GM19467 (cell line): ENCODE data around the gene TAPBP.

Experiments used
- ATAC-seq: cut with Tn5 transposase; IDR thresholded peaks from one replicate; pipeline ENCODE4 v1.9.1; 2021; ENCODE audit warnings: mild to moderate bottlenecking, moderate library complexity; ENCODE audit not compliant: unreplicated experiment

The TAPBP gene

DNA sequence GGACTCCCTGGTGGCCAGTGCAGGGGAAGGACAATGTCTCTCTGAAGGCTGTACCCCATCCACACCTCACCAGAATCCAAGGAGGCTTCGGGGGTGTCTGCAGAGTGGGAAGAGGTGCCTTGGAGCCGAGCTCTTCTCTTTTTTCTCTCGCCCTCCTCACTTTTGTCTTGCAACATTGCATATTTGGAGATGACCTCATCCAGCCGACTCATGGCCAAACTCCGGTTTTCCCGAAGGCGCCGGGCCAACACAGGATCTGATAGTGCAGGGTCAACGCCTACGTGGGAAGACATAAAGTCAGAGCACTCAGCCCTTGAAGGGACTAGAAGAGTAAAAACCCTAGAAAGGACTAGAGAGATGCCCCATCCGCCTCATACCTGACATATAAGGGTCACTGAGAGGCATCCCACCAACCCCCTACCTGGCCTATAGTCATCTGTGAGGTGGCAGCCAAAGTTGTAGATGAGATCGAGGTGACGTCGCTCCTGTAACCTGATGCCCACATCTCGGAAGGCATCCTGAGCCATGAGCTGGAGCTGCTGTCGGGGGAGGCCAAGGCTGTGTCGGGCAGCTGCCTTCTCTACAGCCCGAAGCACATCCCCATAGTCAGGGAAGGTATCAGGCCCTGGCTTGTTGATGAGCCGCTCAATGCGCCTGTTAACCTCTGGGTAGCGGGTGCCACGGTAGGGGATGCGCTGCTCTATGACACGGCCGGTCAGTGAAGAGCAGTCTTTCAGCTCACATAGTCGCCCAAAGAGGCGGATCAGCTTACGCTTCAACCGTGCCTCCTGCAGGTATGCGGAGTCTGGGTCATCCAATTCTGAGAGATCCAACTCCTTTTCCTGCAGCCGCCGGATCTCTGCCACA, 6.7 kb upstream of the TAPBP start:
- no peak for ATAC-seq

DNA sequence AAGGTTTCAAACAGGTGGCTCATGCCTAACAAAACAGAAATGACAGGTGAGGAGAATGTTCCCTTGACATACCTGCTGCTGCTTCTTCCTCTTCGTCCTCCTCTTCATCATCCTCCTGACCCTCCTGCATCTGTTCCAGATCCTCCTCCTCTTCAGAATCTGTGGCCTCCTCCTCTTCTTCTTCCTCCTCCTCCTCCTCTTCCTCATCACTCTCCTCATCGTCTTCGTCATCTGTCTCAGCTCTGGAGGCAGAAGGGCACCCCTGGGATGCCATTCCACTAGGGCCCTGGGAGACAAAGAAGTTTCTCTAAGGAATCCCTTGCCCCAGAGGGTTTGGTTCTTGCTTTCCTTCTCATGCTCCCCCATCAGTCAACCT, 6.0 kb upstream of the TAPBP start:
- no peak for ATAC-seq

DNA sequence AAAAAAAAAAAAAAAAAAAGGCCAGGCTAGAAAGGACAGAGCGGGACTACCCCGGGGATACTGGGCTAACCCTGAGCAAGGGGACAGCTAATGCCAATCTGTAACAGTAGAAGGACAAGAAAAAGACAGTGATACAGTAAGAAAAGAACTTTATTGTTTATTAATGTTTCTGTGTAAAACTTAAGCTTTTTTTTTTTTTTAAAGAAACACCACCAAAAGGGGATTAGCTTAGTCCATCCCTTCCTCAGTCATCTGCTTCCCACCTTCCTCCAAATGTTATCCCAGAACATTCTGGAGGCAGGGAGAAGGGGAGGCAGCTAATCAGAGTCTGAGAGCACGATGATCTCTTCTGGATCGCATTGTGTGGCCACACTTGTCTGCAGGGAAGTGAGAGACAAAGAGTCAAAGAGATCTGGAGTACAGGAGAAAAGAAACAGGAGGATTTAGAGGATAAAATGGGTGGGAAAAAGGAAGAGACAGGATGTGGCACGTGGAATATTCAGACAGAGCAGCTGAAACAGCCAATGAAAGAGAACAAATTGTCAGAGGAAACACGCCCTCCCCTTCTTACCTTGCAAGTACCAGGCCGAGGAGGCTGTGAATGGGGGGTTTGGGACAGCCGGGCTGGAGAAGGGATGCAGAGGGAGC, 4.7 kb upstream of the TAPBP start:
- ATAC-seq: no peak

DNA sequence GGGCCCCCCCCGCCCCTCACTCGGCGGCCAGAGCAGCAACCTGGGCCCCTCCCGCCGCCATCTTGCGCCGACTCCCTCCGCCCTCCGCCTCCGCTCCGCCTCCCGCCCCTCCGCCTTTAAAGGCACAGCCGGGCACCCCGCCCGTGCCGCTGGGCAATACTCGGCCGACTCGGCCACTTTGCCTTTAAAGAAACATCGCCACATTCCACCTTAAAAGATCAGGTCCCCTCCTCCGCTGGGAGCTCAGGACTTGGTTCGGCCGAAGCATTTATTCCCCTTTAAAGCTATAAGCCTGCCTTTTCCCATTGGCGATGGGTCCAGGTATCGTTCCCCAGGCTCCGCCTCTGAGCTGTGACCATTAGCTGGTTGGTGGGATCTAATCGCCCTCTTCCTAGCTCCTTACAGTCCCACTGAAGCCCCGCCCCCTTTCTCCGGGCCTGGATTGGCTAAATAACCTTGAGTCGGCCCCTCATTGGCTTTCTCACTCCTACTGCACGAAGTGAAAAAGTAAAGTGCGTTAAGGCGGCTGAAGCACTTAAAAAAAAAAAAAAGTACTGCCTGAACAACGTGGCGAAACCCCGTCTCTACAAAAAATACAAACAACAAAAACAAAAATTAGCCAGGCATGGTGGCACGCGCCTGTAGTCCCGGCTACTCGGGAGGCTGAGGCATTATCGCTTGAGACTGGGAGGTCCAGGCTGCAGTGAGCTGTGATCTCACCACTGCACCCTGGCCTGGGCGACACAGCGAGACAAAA, 4.0 kb upstream of the TAPBP start, which contains the start of gene ZBTB22:
Gene ZBTB22, minus strand, starts transcription at position 76 of the 757 bp plus-strand sequence. CDS start 828 bp downstream, outside the sequence.
- ATAC-seq: peak; percentile 44

DNA sequence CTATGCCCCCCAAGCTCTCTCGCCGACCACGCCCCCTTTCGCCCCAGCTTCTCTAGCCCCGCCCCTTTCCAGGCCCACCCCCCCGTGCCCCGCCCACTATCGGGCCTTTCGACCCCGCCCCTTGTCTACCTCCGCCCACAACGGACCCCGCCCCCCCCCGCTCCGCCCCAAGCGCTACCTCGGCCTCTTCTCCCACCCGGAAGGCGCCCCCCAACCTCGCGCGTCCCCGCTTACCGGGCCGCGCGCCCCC, 3.5 kb upstream of the TAPBP start:
- ATAC-seq: no peak

DNA sequence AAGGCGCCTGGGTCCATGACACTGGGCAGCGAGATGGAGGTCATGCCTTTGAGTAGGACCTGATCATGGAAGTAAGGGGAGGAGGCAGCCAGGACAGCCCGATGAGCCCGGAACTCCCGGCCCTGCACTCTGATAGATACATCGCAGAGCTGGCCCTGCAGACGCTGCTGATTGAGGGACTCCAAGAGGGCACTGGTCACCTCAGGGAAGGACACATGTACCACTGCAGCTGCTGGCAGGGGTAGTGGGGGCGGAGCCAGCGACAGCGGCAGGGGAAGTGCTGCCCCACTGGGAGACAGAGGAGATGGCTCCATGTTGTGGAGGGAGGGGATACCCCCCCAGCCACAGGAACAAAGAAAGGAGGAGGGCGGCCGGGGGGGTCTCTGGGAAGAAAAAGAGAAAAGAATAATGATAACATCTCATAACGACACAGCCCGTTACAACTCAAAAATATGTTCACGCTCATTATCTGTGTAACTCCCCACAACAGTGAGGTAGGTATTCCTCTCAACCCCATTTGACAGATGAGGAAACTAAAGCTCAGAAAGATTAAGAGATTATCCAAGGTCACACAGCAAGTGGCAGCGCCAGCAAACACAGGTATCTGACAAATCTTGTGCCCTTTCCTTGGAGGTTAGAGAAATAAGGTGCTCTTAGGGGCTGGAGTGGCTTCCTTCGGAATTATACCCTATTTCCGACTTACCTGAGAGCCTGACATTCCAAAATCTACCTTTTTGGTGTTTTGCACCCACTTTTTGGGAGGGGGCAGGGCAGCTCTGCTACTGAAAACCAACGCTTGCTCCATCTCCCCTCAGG, 2.9 kb upstream of the TAPBP start:
- no peak for ATAC-seq

DNA sequence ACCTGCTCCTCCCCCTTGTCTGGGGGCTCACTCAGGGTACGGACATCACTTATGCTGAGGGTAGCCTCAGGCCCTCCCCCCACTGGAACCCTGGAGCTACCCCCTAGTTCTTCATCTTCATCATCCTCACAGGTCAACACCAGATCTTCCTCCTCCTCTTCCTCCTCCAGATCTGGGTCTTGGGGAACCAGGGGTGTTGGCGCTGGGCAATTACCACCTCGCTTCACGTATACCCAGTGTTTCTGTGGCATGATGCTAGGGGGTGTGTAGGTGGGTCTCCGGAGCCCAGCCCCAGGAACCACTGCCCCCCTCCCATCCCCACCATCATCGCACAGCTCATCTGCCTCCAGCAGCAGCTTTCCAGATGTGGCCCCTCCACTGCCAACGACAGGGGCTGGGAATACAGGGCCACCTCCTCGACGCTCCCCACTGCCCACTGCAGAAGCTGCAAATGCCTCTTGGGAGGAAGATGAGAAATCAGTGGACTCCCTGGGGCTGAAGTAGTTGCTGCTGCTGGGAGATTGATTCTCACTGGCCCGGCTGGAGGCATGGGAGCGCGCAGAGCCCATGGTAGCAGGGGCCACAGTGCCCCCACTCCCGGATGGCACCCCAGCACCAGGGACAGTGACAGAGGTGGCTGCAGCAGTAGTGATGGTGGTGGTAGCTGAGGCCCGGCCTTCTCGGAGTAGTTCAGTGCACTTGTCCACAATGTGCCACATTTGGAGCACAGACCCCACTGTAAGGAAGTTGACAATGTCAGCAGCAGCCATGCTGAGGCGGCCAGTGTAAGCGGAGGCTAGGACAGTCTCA, 2.1 kb upstream of the TAPBP start:
- no peak for ATAC-seq

DNA sequence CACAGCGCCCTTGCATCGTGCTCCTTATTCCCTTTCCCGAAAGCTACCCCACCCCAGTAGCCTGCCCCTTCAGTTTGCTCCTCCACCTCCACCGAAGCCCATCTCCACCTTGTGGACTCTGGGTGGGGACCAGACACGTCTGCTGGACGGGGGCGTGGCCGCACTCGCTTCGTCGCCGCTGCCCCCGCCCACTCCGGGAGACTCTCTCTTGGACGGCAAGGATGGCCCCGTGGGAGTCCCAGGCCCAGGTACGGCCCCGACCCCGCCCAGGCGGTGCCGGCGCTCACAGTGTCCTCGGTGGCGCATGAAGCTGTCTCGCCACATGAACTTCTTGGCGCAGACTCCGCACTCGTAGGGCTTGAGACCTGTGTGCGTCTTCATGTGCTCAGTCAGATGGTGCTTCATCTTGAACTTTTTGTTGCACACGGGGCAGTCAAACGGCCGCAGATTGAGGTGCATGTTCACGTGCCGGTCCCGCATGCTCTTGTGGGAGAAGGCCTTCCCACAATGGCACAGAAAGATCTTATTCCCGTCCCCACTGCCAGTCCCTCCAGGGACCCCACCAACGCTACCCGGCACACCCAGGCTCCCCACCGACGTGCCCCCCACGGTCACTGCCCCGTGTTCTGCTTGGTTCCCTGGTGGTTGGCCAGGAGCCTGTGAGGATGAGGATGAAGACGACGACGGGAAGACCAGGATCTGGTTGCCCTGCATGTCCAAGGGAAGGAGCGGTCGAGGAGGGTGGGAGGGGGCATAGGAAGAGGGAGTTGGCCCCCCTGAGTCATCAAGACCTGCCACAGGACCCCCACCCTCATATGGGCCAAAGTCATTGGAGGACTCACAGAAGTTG, 1.3 kb upstream of the TAPBP start:
- ATAC-seq: no peak

DNA sequence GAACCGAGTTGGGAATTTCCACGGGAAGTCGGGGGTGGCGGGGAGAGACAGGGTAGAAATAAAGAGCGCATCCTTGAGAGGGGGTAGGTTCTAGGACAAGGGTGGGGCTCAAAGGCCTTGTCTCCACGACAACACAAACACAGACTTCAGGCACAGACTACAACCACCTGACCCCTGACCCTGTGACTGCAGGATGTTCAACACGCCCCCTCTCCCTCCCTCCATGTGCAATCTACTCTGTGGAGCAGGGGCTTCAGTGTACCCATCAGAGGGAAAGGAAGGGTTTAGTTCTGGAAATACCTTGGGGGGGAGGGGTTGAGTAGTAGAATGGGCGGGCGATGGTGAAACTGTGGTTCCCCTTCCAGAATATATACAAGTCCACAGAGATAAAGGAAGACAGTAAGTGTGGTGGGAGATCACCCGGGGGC, 651 bp upstream of the TAPBP start:
- ATAC-seq: no peak

DNA sequence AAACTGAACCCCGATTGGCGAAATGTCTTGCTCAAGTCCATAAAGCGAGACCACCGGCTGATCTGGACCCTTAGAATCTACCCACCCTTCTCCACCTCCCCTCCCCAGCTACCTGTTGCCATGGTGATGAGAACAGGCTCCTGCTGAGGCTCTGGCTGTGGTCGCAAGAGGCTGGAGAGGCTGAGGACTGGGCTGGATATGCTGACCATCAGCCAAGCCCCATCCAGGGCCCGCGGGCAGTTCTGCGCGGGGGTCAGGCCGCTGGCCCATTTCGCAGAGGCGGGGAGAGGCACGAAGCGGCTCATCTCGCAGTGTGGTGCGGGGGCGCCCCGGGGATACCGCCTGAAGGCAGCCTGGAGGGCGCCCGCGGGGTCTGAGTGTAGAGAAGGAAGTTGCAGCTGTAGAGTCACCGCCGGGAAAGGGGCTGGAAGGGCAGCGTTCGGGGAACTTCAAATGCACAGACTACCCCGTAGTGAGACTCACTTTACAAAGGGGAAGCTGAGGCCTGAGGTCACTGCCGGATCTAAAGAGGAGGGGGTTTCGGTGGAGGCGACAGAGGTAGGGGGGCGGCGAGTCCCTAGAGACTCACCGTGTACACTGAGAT, 671 bp downstream of the TAPBP start:
- ATAC-seq: peak; percentile 1

DNA sequence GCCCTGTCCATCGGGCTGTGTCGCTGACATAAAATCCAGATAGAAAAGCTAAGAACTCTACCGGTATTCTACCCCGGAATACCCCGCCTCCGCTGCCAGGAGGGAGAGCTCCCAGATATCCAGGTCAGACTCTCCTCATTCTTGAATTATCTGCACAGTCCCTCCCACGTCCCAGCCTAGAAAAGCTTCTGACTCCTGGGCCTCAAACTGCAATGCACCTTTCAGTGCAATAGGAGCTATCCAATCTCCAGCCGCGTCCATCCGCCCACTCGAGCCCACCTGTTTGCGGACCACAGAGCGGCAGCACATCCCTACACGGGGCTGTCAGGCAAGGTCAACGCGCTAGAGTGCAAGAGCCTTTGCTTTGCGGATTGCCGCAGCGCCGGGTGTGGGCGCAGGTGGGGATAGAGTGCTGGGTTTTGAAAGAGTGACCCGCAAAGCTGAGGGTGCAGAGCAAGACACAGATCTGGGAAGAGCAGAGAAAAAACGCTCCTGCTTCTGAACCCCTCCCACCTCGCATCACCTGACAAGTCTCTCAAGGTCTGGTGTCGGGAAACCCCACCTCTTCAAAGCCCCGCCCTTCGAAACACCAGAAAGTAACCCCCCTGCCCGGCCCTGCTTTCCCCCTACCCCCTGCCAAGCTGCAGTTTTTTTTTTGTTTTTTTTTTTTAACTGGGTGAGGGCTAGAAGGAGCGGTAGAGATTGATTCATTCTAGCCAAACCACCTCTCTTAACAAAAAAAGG, 1.3 kb downstream of the TAPBP start:
- no peak for ATAC-seq

DNA sequence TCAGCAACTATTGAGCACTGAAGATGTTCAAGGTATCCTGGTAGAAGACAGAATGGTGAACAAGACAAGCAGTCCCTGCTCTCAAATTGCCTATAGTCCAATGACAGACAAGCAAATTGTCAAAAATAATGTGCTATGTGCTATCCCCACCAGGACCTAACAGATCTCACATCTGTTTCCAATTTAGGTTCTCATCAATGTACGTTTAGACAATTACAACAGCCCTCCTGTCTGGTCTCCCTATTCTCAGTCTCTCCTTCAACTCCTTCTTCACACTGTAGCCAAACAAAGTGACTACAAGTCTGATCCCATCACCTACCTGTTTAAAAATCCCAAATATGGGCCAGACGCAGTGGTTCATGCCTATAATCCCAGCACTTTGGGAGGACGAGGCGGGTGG, 7.5 kb downstream of the TAPBP start:
- no peak for ATAC-seq

DNA sequence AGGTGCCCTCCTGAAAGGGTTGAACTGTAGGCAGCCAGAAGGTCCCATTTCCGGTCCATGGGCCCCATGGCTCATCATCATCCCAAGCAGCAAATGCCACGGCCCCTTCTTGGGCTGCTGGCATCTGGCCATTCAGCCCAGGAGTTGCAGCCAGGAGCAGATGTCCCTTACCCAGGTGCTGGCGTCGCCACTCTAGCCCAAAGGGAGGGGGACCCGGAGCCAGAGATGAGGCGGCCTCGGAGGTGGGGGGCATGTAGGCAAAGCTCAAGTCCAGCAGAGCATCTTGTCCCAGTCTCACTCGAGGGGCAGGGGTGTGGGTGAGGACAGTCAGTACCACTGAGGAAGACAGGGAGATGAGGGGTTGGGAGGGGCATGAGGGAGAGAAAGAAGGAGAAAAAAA, 8.8 kb downstream of the TAPBP start:
- no peak for ATAC-seq

DNA sequence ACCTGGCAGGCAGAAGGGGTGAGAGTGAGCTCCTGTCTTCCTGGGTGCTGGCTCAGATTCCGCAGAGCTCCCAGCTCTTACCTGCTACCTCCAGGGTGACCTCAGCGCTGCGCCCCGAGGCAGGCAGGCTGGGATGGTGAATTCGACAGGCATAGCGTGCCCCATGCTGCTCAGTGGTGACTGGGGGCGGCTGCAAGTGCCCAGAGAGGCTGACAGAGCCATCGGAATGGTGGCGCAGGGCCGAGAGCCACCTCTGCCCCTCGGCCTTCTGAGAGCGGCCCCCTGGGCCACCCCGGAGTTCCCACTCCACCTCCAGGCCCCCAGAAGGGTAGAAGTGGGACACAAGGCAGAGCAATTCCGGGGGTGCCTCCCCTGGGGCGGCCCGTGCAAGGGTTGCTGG, 9.7 kb downstream of the TAPBP start:
- ATAC-seq: no peak

DNA sequence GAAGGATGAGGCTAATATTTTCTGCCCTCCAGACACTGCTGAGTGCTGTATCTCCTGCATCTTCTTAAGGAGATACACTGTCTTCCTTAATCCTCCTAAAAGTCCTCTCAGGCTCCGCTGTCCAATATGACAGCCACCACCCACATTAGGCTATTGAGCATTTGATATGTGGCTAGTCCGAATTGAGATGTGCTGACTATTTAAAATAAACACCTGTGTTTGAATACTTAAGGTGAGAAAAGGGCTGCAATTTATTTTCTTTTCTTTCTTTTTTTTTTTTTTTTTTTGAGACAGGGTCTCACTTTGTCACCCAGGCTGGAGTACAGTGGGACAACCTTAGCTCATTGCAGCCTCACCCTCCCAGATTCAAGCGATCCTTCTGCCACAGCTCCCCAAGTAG, 12.0 kb downstream of the TAPBP start:
- ATAC-seq: no peak

DNA sequence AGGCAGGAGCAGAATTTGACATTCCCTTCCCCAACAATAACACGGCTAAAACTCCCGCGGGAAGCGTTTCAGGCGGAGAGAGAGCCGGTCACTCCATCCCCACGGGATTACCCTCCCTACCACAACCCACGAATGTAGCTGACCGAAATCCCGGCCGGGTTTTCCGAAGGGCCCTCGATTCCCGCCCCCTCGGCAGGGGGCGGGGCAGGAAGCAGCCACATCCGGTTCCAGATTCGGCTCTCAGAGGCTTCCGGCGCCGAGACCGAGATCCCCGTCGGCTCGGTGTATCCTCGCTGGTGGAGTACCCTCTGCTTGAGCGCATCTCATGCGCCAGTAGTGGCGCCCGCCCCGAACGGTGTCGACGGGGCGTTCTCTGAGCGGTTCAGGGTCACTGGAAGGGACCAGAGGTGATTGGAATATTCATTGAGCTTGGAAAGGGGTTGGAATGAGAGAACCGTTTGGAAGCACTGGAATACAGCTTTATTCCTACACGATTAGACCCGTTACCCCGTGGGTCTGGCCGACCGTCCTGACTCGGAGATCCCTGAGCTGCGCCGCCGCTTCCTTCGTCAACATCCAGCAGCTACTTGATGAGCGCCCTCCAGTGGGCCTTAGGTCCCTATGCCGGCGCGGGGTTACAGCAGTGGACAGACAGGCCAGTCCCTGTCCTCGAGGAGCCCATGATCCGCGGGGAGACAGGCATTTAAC, 14.5 kb downstream of the TAPBP start:
- ATAC-seq: peak; percentile 66

DNA sequence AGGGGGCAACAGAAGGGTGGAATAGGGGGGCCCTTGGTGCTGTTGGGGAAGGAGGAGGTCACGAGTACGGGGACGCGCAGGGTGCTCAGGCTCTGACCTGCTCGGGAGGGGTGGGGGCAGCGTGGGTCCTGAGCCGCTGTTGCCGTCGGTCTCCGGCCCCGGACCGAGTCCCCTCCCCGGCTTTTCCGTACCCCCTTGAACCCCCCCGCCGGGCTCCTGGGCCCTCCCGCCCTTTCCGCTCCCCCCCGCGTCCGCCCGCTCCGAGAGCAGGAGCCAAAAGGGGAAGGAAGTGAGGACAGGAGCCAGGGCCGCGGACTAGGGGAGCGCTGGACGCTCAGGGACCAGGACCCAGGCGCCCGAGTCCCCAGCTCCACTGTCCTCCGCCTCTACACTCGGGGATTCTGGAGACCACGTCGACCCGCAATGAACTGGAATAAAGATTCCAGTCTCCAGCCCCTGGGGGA, 15.1 kb downstream of the TAPBP start, which contains the start of gene RGL2:
Gene RGL2, minus strand, starts transcription at position 170 of the 464 bp plus-strand sequence. CDS start 332 bp downstream, outside the sequence.
- ATAC-seq: peak; percentile 32
